GM18499 (cell line): ENCODE results near the gene CDH3.

Source experiments
- ATAC-seq: cut with Tn5 transposase; IDR thresholded peaks from one replicate; pipeline ENCODE4 v1.9.1; 2021; ENCODE audit warnings: moderate number of reproducible peaks; ENCODE audit not compliant: insufficient read depth, unreplicated experiment

Gene CDH3

GRCh38 chr16:68646953-68647659, 2.0 kb downstream of the CDH3 start:
- no peak for ATAC-seq

DNA sequence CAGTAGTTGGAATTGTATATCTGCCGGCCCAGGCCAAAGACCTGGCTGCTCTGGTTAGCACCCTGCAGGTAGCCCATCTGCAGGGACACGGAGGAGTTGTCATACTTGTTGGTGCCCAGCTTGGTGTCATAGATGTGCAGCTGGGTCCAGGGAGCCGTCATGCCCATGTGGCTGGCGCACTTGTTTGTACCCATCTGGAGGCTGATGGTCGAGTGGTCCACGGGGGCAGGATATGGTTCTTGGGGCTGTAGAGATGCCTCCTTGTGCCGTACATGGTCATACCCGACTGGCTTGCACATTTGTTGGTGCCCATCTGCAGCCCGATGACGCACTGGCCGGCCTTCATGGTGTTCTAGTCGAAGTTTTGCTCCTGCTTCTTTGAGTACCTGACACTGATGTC, 6.0 kb downstream of the CDH3 start:
- ATAC-seq = no peak

DNA sequence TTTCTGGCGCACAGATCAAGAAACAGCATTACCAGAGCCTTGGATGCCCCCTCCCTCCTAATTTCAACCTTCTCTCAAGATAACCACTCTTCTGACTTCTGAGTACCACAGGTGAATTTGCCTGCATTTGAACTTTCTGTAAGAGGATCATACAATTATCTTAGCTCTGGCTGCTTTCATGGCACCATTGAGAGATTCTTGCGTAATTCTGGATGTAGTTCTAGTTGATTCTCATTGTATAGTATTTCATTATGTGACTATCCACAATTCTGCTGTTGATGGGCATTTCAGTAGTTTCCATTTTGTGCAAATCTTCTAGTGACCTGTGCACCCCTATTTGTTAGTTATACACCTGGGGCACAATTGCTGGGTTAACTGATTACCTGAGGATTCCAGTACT, 7.5 kb downstream of the CDH3 start:
- no peak for ATAC-seq

DNA sequence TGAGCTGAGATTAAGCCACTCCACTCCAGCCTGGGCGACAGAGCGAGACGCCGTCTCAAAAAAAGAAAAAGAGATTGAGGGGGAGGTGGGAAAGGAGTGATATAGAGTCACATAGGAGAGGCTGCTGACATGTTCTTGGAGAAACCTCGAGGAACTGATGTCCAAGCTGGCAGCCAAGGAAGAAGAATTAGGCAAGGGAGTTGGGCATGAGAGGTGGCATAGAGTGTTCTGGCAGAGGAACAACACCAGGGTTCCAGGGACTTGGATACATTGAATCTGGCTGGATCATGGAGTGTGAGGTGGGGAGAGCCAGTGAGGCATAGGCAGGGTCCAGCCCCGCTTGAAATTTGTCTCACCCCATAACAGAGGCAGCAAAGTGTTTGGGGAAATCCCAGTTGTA, 10.7 kb downstream of the CDH3 start:
- no peak for ATAC-seq

GRCh38 chr16:68656751-68657150, 11.6 kb downstream of the CDH3 start:
- no peak for ATAC-seq

DNA sequence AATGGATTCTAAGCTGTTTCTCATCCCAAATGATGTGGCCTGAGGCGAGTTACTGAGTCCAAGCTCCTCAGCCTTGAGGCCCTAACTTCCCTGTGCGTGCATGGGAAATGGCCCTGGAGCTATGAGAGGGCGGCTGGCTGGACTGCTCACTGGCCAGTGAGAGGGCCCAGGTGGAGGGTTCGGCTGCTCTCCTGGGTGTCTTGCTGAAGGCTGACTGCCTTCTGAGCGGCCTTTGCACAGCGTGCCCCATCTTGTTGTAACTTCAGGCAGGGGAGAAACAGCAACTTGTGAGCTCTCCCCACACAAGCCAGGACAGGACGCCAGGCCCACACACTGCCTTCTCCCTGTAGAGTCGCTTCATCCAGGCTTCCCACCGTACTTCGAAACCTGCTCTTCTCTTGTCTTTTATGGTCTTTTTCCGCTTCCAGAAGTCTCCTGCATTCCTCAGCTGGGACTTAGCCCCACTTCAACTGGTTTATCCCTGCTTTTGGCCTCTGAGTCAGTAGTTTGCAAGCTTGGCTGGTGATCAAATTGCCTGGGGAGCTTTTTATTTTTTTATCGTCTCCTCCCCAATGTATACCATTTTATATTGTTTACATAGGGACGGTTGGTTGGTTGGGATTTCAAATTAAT, 13.3 kb downstream of the CDH3 start:
- ATAC-seq = no peak

DNA sequence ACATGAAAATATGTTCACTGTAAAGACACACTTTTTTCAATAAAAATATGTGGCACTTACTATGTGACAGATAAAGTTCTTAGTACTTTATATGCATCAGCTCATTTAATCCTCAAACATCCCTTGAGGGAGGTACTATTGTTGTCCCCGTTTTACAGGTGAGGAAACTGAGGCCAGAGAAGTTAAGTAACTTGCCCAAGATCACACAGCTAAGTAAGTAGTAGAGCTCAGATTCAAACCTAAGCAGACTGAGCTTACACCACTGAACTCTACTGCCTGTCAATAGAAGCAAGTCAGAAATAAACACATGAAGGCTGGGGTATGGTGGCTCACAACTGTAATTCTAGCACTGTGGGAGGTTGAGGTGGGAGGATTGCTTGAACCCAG, 13.9 kb downstream of the CDH3 start:
- no peak for ATAC-seq

- no peak for ATAC-seq
Measured at GRCh38 chr16:68659412-68660358, 14.6 kb downstream of the CDH3 start.

GRCh38 chr16:68660359-68660795, 15.3 kb downstream of the CDH3 start:
- no peak for ATAC-seq

DNA sequence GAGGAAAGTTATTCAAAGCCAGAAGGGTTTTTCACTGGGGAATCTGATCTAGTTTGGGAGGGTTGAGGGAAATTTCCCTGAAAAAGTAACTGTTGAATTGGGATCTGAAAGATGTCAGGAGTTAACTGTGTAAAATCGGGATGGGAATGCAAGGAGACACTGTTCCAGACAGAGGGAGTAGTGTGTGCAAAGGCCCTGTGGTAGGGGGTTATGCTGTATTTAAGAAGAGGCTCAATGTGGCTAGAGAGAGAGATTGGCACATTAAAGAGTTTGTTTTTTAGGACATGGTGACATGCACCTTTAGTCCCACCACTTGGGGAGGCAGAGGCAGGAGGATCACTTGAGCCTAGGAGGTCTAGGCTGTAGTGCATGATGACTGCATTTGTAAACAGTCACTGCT, 16.9 kb downstream of the CDH3 start:
- no peak for ATAC-seq

DNA sequence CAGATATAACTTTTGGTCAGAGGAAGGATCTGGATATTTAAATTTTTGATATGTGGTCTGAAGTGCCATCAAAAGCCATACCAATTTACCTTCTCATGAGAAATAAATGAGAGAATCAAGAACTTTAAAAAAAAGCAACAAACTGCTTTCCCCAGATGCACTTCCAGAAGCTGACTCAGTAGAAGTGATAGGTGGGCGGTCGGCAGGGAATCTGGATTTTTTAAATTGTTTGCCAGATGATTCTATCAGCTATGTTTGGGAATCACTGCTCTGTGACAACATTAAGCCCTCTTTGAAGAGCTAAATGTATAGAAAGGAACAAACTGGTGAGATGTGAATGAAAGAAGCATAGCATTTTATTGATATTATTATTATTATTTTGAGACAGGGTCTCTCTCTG, 19.2 kb downstream of the CDH3 start:
- ATAC-seq = no peak

DNA sequence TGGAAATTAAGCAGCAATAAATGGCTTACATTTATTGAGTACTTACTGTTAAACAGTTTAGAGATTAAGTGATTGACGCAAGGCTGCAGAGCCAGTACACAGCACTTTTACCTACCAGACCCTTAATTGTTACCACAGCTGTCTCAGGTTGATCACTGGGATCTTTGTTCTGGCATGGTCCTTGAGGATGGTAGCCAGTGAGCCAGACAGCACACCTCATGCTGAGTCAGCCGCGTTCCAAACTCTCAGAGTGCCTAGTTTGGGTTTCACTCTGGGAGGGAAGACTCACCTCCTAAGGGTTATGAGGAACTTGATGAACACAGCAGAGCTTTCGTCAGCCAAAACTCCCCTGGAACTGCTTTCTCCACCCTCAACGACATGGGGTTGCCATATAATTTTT, 20.4 kb downstream of the CDH3 start:
- ATAC-seq = no peak

GRCh38 chr16:68668266-68668665, 23.2 kb downstream of the CDH3 start:
- ATAC-seq = no peak

GRCh38 chr16:68676113-68676860, 31.2 kb downstream of the CDH3 start:
- no peak for ATAC-seq

DNA sequence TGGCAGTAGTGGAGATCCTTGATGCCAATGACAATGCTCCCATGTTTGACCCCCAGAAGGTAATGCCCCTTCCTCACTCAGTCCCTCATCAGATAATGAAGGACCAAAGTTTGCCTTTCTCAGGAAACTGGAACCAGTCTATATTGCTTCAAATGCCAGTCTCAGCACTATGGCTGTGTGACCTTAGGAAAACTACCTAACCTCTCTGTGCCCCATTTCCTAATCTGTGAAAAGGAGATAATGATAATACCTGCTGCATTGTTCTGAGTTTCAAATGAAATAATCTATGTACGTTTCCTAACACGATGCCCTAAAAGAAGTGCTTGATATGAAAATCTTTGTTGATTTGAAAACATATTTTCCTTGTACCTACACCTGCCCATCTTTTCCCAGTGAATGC, 35.9 kb downstream of the CDH3 start:
- ATAC-seq = no peak

DNA sequence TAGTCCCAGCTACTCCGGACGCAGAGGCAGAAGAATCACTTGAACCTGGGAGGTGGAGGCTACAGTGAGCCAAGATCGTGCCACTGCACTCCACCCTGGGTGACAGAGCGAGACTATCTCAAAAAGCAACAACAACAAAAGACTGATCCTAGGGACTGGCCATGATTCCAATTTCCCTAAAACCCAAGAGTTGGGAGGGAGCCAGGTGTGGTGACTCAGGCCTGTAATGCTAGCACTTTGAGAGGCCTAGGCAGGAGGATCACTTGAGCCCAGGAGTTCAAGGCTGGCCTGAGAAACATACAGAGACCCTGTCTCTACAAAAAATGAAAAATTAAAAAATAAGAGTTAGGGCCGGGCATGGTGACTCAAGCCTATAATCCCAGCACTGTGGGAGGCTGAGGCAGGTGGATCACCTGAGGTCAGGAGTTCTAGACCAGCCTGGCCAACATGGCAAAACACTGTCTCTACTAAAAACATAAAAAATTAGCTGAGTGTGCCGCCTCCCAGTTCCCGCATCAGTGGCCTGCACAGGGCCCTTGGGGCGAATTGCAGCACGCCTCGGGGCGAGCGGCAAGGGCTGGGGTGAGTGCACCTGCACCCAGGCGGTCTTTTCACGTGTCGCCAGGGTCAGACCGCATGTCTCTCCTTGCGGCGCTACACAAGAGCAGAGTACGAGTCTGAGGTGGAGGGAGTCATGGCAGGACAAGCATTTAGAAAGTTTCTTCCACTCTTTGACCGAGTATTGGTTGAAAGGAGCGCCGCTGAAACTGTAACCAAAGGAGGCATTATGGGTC, 40.8 kb downstream of the CDH3 start:
- no peak for ATAC-seq

GRCh38 chr16:68686905-68687304, 41.8 kb downstream of the CDH3 start:
- no peak for ATAC-seq

- ATAC-seq = no peak
Measured at GRCh38 chr16:68689921-68690320, 44.8 kb downstream of the CDH3 start.

GRCh38 chr16:68695575-68695974, 50.5 kb downstream of the CDH3 start:
- ATAC-seq = no peak

GRCh38 chr16:68696514-68696913, 51.4 kb downstream of the CDH3 start:
- no peak for ATAC-seq
